ENCODE data around the gene NAA15.

DNA sequence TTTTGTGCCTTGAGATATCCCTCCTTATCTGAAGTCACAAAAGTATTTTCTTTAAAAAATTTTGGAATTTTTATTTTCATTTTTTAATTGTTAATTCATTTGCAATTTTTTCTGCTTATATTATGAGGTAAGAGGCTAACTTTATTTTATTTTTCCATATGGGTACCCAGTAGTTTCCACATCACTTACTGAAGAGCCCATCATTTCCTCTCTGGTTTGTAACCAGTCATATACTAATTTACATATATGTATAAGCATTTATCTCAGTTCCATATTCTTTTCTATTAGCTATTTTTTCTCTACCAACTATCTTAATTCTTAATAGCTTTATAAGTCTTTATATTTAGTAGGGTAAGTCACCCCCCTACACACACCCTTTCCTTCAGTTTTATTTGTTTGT is 48.3 kb upstream of the NAA15 start:
- TF ChIP-seq, protein P1, sequence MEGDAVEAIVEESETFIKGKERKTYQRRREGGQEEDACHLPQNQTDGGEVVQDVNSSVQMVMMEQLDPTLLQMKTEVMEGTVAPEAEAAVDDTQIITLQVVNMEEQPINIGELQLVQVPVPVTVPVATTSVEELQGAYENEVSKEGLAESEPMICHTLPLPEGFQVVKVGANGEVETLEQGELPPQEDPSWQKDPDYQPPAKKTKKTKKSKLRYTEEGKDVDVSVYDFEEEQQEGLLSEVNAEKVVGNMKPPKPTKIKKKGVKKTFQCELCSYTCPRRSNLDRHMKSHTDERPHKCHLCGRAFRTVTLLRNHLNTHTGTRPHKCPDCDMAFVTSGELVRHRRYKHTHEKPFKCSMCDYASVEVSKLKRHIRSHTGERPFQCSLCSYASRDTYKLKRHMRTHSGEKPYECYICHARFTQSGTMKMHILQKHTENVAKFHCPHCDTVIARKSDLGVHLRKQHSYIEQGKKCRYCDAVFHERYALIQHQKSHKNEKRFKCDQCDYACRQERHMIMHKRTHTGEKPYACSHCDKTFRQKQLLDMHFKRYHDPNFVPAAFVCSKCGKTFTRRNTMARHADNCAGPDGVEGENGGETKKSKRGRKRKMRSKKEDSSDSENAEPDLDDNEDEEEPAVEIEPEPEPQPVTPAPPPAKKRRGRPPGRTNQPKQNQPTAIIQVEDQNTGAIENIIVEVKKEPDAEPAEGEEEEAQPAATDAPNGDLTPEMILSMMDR (IDR thresholded peaks at IDR 0.05; ENCODE audit: extremely low read depth in 1 of 2, insufficient read depth in 1 of 2, low read depth in 1 of 2, low read length in 2 of 2), result no peak
- TF ChIP-seq POLR2A (IDR thresholded peaks at IDR 0.05; ENCODE audit: low read depth, low read length) (no peak), EZH2 (IDR thresholded peaks at IDR 0.05; ENCODE audit: borderline replicate concordance, low read depth, low read length, severe bottlenecking) (no peak), POLR2AphosphoS5 (IDR thresholded peaks at IDR 0.05; ENCODE audit: insufficient read depth, low read depth, low read length) (no peak)

All from endothelial cell of umbilical vein (primary cell).